A172 (cell line): ENCODE measurements around the gene PFKL. TPM values are rescaled to one million over a fixed set of nuclear protein-coding genes. Genes with fewer than 3 reads are reported as not detected.

Experiments used
- DNase-seq: peaks from one replicate; pipeline ENCODE4 v3.0.0-alpha.2; 2015; ENCODE audit warnings: low spot score
- total RNA-seq: library from RNA; depleted of rRNA; stranded (reverse); fragments of >200 nt; shearing (Covaris generic); gene quantifications from 2 replicates; pipeline ENCODE4 v1.2.3, GENCODE V29; 2014

Gene PFKL
- total RNA-seq, 1 experiment from 2014 or later, result 115 TPM

DNA sequence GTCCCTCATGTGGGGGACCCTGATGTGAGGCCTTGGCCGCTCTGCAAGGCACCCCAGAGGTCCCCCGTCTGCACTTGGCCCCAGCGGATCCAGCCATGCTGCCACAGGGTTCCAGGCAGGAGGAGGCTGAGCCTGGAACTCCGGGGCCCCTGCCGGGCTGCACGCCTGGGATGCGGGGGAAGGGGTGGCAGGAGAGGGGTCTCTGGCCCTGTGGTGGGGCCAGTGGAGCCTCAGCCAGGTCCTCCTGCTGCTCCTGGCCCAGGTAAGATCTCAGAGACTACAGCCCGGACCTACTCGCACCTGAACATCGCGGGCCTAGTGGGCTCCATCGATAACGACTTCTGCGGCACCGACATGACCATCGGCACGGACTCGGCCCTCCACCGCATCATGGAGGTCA, 12.9 kb downstream of the PFKL start:
- no peak for DNase-seq

GRCh38 chr21:44313451-44313850, 13.6 kb downstream of the PFKL start:
- no peak for DNase-seq

DNA sequence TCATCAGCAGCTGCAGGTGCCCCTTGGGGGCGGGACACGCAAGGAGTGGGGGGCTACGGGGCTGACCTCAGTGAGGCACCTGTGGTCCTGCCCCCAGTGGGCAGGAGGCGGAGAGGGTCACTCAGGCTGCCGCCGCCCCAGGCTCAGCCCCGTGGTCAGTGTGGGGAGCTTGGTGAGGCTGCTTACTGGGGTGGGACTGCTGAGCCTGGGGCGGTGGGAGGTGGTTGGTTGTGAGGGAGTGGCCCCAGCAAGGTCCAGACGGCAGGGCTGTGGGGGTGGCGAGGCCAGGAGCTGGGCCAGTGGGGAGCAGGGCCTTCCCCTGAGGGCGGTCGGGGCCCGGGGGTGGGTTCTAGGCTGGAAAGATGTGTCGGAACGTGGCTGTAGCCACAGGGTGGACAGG, 14.3 kb downstream of the PFKL start:
- no peak for DNase-seq

DNA sequence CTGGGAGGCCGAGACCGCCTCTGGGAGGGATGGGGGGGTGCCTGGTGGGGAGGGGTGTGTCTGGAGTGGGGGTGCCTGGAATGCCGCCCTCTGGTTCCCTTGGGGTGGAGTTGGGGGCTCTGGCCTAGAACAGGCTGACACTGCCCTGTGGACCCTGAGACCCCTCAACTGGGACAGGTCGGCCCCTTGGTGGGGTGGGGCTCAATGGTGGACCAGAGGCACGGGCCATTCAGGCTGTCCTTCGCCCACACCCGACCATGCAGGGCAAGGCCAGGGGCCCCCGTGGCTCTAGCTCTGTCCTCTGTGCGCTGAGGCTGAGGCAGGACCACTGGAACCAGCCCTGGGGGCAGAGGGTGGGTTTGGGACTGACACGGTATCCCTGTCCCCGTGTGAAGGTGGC, 14.7 kb downstream of the PFKL start:
- DNase-seq, result no peak

DNA sequence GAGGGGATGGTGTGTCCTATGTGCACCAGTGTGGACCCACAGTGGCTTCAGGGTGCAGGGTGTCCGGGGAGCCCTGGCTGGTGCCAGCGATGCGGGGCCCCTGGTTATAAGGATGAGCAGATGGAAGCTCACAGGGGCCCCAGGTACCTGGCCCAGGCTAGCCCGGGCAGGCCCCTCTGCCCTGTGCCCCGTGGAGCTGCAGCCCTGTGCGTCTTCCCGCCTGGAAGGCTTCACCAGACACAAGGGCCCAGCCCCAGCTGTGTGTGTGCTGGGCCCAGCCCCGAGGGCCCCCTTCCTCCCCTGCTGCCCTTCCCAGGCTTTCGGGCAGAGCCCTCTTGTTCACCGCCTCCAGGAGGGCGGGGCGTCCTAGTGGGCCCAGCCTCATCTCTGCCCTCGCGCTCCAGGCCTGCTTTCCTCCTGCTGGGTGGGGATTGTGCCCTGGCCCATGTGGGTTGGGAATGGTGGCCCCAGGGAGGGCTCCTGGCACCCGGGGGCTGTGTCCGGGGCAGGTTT, 15.9 kb downstream of the PFKL start:
- DNase-seq, result no peak

DNA sequence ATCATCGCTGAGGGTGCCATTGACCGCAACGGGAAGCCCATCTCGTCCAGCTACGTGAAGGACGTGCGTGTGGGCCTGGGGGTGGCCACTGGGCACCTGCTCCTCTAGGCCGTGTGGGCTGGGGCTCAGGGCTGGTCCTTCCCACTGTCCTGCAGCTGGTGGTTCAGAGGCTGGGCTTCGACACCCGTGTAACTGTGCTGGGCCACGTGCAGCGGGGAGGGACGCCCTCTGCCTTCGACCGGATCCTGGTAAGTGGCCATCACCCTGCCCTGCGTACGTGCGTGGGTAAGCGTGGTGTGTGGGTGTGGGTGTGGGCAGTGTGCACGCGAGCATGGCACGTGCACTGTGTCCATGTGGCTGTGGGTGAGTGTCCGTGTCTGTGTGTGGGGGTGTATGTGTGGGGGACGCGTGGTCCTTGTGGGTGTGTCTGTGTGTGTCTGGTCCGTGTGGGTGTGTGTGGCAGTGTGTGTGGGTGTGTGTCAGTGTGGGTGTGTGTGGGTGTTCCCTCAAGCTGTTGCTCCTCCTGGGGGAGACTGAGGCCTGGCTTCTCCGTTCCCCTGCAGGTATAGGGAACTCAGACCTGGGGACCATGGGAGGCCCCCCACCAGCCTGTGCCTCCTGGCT, 16.5 kb downstream of the PFKL start:
- DNase-seq, result no peak

DNA sequence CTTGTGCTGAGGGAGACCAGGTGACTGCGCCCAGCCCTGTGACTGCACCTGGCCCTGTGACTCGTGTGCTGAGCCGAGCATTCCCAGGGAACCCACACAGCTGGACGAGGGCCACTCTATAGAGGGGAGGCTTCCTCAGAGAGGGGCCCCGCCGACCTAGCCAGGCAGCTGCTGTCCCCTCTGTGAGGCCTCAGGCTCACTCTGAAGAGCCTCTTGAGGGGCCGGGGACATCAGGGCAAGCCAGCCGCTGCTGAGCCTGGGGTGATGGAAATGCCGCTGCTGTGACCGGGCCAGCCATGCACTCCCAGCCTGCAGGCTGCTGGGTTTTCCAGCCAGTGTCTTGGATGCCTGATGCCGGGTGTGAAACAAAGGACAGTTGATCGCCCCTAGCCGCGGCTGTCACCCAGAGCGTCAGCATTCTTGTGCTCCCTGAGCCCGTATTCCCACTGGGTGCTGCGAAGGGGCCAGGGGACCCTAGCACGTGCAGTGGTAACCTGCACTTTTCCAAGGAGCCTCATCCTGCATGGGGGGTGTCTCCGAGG, 17.5 kb downstream of the PFKL start:
- DNase-seq, result no peak

DNA sequence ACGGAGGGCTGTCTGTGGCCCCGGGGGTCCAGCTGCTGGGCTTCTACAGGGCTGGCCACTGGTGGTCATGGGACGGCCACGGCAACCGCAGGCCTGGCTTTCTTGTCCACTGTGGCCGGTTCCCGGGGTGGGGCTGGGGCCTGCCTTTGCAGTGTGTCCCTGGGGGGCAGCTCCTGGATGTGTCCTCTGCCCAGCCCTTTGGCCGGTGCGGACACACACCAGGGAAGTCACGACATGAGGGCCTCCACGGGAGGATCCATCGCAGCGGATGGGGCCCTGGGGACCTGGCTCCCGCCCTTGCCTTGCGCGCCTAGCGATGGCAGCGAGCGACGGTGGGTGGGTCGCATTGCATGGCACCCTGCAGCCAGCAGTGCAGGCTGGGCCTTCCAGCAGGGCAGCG, 18.0 kb downstream of the PFKL start:
- DNase-seq, result no peak

- no peak for DNase-seq
Measured at GRCh38 chr21:44318489-44319285, 18.8 kb downstream of the PFKL start.

GRCh38 chr21:44319407-44320065, 19.7 kb downstream of the PFKL start:
- DNase-seq, result no peak

- no peak for DNase-seq
Measured at GRCh38 chr21:44320847-44321246, 21.0 kb downstream of the PFKL start.

DNA sequence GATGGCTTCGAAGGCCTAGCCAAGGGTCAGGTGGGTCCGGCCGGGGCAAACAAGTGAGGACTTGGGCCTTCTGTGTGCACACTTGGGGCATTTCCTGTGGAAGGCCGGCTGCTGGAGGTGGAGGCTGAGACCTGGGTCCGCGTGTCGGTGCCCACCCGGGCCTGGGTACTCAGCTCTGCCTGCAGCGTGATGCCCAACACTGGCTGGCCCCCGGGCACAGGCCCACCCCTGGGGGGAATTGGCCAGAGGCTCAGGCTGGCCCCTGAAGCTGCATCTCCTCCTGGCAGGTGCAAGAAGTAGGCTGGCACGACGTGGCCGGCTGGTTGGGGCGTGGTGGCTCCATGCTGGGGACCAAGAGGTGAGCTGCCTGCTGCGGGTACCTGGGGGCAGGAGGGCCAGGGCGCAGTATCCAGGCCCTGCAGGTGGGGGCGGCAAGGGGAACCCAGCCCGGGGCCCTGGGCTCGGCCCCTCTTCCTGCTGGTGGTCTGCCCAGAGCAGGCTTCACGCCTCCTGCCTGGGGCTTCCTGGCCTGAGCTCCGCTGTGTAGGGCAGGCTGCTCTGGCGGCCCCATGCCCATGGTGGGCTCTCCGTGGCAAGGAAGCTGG, 22.1 kb downstream of the PFKL start:
- DNase-seq, result no peak

GRCh38 chr21:44322621-44323325, 22.9 kb downstream of the PFKL start:
- no peak for DNase-seq

DNA sequence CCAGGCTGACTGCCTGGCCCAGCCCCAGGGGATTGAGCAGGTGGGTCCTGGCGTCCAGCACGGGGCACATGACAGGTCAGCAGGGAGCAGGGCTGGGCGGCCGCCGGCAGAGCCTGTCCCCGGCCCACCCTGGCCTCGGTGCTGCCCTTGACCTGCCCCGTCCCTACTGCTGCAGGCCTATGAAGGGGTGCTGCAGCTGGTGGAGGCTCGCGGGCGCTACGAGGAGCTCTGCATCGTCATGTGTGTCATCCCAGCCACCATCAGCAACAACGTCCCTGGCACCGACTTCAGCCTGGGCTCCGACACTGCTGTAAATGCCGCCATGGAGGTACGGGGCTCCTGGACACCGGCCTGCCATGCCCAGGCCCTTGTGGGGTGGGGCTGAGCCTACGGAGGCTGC, 23.7 kb downstream of the PFKL start:
- DNase-seq, result no peak

DNA sequence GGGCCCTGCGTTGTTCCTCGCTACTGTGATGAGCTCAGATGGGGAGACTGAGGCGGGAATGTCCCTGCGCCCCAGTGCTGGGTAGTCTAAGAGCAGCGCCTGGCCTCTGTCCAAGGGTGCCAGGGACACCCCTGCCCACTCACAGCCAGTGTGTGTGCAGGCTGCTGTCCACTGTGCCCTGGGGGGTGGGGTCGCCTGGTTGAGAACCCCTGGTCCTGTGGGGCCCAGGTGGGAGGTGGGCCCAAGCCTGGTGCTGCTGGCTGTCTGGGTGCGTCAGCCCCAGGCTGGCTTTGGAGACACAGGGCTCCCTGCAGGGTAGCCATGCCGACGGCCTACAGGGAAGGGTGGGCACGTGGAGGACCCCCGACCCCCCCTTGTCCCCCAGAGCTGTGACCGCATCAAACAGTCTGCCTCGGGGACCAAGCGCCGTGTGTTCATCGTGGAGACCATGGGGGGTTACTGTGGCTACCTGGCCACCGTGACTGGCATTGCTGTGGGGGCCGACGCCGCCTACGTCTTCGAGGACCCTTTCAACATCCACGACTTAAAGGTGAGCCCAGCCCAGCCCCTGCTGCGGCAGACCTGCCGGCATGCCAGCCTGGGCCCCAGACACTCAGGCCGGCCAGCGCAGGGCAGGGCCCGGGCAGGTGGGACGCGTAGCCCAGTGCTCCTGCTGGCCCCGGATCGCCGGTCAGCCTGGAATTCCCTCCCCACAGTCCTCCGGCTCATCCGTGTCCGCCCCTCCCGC, 24.4 kb downstream of the PFKL start:
- DNase-seq, result no peak

DNA sequence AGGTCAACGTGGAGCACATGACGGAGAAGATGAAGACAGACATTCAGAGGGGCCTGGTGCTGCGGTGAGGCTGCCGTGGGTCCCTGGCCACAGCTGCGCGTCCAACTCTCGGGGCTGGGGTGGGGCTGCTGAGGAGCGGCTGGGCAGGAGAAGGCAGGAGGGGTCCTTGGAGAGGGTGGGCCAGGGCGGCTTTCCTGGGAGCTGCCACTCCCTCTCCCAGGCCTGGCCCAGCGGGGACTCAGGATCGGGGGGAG, 24.9 kb downstream of the PFKL start:
- DNase-seq, result no peak

- DNase-seq, result no peak
Measured at GRCh38 chr21:44325386-44326271, 25.8 kb downstream of the PFKL start.

- DNase-seq, result no peak
Measured at GRCh38 chr21:44326272-44326647, 26.4 kb downstream of the PFKL start.

GRCh38 chr21:44326716-44327602, 27.1 kb downstream of the PFKL start:
- DNase-seq, result no peak
